Fibroblast of villous mesenchyme (primary cell): ENCODE data around the gene ABCD1. TPM values are rescaled to one million over a fixed set of nuclear protein-coding genes. Genes with fewer than 3 reads are reported as not detected.
A peak's percentile ranks its signal among the peaks of the same experiment; 100 is the strongest.

ENCODE experiments used
- DNase-seq: peaks from one replicate; pipeline ENCODE4 v3.0.0-alpha.2; 2010; ENCODE audit warnings: low read depth
- H3K4me3 ChIP-seq: 2 replicates; pipeline ENCODE4 v1.5.1; 2011; ENCODE audit warnings: low read depth, mild to moderate bottlenecking, low read length
- CTCF ChIP-seq: IDR thresholded peaks from 2 replicates; pipeline ENCODE4 v1.5.1; 2012; ENCODE audit warnings: low read depth, mild to moderate bottlenecking, low read length; ENCODE audit not compliant: insufficient read depth
- total RNA-seq: library from RNA; depleted of rRNA; stranded (reverse); fragments of >200 nt; gene quantifications from 2 replicates; pipeline ENCODE4 v1.2.3, GENCODE V29; 2012

Gene ABCD1
- total RNA-seq, 1 donor = 15.5 TPM

GRCh38 chrX:153789654-153790053 lies 65.0 kb downstream of the ABCD1 start:
- no peak for TF ChIP-seq CTCF
- DNase-seq = no peak
- no peak overlapping the region for H3K4me3 ChIP-seq

- DNase-seq = no peak
- no peak overlapping the region for H3K4me3 ChIP-seq
- no peak for TF ChIP-seq CTCF
Measured at GRCh38 chrX:153791104-153791852, 66.6 kb downstream of the ABCD1 start.

GRCh38 chrX:153792368-153792767 lies 67.7 kb downstream of the ABCD1 start:
- no peak for DNase-seq
- H3K4me3 ChIP-seq = no peak overlapping the region
- no peak for TF ChIP-seq CTCF

- DNase-seq = peak; percentile 14
- TF ChIP-seq CTCF = no peak
- H3K4me3 ChIP-seq = peak overlapping the region; percentile 82
Measured at GRCh38 chrX:153793291-153793690, 68.6 kb downstream of the ABCD1 start.

Other genes starting within 250 kb of the ABCD1 start
- gene BGN, start 229.9 kb upstream of the ABCD1 start, total RNA-seq = 14.7 and 62.5 TPM in 2 replicates
- gene ATP2B3, start 207.2 kb upstream of the ABCD1 start, total RNA-seq = not detected in 2 replicates
- gene CCNQ, start 125.7 kb upstream of the ABCD1 start, total RNA-seq = 38.9 and 42.8 TPM in 2 replicates
- gene DUSP9, start 77.7 kb upstream of the ABCD1 start, total RNA-seq = under 0.01 TPM in 1 of 2 replicates, not detected in the other
- under 0.01 and 0.32 TPM in 2 replicates for gene PNCK, start 51.0 kb upstream of the ABCD1 start, total RNA-seq
- gene SLC6A8, start 36.9 kb upstream of the ABCD1 start, total RNA-seq = 9.1 and 12.2 TPM in 2 replicates
- gene BCAP31, start 469 bp upstream of the ABCD1 start, total RNA-seq = 105 and 127 TPM in 2 replicates
- 3.0 and 3.5 TPM in 2 replicates for gene PLXNB3, start 39.4 kb downstream of the ABCD1 start, total RNA-seq
- gene SRPK3, start 56.2 kb downstream of the ABCD1 start, total RNA-seq = 0.86 and 0.97 TPM in 2 replicates
- 37.4 and 40.2 TPM in 2 replicates for gene IDH3G, start 69.5 kb downstream of the ABCD1 start, total RNA-seq
- 122 and 133 TPM in 2 replicates for gene SSR4, start 69.8 kb downstream of the ABCD1 start, total RNA-seq
- 0.32 and 0.43 TPM in 2 replicates for gene PDZD4, start 105.7 kb downstream of the ABCD1 start, total RNA-seq
- gene L1CAM, start 161.3 kb downstream of the ABCD1 start, total RNA-seq = 16.4 and 54.4 TPM in 2 replicates
- under 0.01 TPM in 1 of 2 replicates, not detected in the other for gene AVPR2, start 179.8 kb downstream of the ABCD1 start, total RNA-seq
- 3.0 and 5.2 TPM in 2 replicates for gene ARHGAP4, start 201.4 kb downstream of the ABCD1 start, total RNA-seq
- 59.9 and 62.2 TPM in 2 replicates for gene NAA10, start 210.2 kb downstream of the ABCD1 start, total RNA-seq
- 4.3 and 12.6 TPM in 2 replicates for gene RENBP, start 219.8 kb downstream of the ABCD1 start, total RNA-seq
- 28.1 and 28.3 TPM in 2 replicates for gene HCFC1, start 247.0 kb downstream of the ABCD1 start, total RNA-seq
- 5.2 and 7.1 TPM in 2 replicates for gene TMEM187, start 247.9 kb downstream of the ABCD1 start, total RNA-seq